H9 (cell line): ENCODE results near the gene TARBP1. TPM values are rescaled to one million over a fixed set of nuclear protein-coding genes. Genes with fewer than 3 reads are reported as not detected.

Experiments used
- DNase-seq: peaks from one replicate; pipeline ENCODE4 v3.0.0-alpha.2; 2017
- H2AFZ ChIP-seq: one replicate; pipeline ENCODE4 v1.6.1; 2013; ENCODE audit warnings: mild to moderate bottlenecking, low read length, control low read depth, moderate library complexity
- H2AK5ac ChIP-seq: 2 replicates; pipeline ENCODE4 v1.6.1; 2013; ENCODE audit warnings: low read length, control low read depth, mixed read lengths; ENCODE audit not compliant: insufficient read length
- H2BK120ac ChIP-seq: one replicate; pipeline ENCODE4 v1.6.1; 2013; ENCODE audit warnings: low read depth, mild to moderate bottlenecking, low read length, control low read depth, inconsistent platforms; ENCODE audit not compliant: poor library complexity, severe bottlenecking
- H2BK12ac ChIP-seq: 2 replicates; pipeline ENCODE4 v1.6.1; 2013; ENCODE audit warnings: low read length, control low read depth, mixed read lengths, low read depth; ENCODE audit not compliant: insufficient read length
- H2BK15ac ChIP-seq: 2 replicates; pipeline ENCODE4 v1.6.1; 2013; ENCODE audit warnings: low read depth, low read length, control low read depth
- H2BK20ac ChIP-seq: one replicate; pipeline ENCODE4 v1.6.1; 2013; ENCODE audit warnings: low read depth, mild to moderate bottlenecking, low read length, control low read depth, inconsistent platforms; ENCODE audit not compliant: poor library complexity, severe bottlenecking
- H2BK5ac ChIP-seq: 2 replicates; pipeline ENCODE4 v1.6.1; 2013; ENCODE audit warnings: low read length, control low read depth, mixed read lengths; ENCODE audit not compliant: insufficient read length
- H3K14ac ChIP-seq: 2 replicates; pipeline ENCODE4 v1.6.1; 2013; ENCODE audit warnings: low read length, control low read depth; ENCODE audit not compliant: insufficient read depth
- H3K18ac ChIP-seq: 2 replicates; pipeline ENCODE4 v1.6.1; 2013; ENCODE audit warnings: low read depth, mild to moderate bottlenecking, mixed read lengths, low read length, control low read depth; ENCODE audit not compliant: insufficient read length
- H3K23ac ChIP-seq: 2 replicates; pipeline ENCODE4 v1.6.1; 2013; ENCODE audit warnings: low read length, control low read depth, mixed read lengths, low read depth; ENCODE audit not compliant: insufficient read length
- H3K23me2 ChIP-seq: 2 replicates; pipeline ENCODE4 v1.6.1; 2013; ENCODE audit warnings: low read depth, mild to moderate bottlenecking, mixed read lengths, low read length, control low read depth; ENCODE audit not compliant: insufficient read length, poor library complexity, severe bottlenecking
- H3K27ac ChIP-seq: 2 replicates; pipeline ENCODE4 v1.5.1; 2013; ENCODE audit warnings: low read length, control low read depth, mixed read lengths, low read depth; ENCODE audit not compliant: insufficient read length
- H3K27me3 ChIP-seq: 2 replicates; pipeline ENCODE4 v1.6.1; 2013; ENCODE audit warnings: low read length, control low read depth, inconsistent platforms; ENCODE audit not compliant: insufficient read depth
- H3K4ac ChIP-seq: 2 replicates; pipeline ENCODE4 v1.6.1; 2013; ENCODE audit warnings: low read depth, mild to moderate bottlenecking, control low read depth, inconsistent platforms, low read length, moderate library complexity
- H3K4me1 ChIP-seq: 2 replicates; pipeline ENCODE4 v1.6.1; 2013; ENCODE audit warnings: low read length, control low read depth, inconsistent platforms; ENCODE audit not compliant: insufficient read depth
- H3K4me2 ChIP-seq: 2 replicates; pipeline ENCODE4 v1.6.1; 2013; ENCODE audit warnings: low read length, control low read depth, mixed read lengths; ENCODE audit not compliant: insufficient read length, insufficient read depth
- H3K56ac ChIP-seq: 2 replicates; pipeline ENCODE4 v1.6.1; 2013; ENCODE audit warnings: low read depth, mild to moderate bottlenecking, mixed read lengths, low read length, control low read depth; ENCODE audit not compliant: insufficient read length
- H3K79me1 ChIP-seq: 2 replicates; pipeline ENCODE4 v1.6.1; 2013; ENCODE audit warnings: low read depth, mild to moderate bottlenecking, moderate library complexity, low read length, control low read depth, inconsistent platforms; ENCODE audit not compliant: insufficient read depth, poor library complexity, severe bottlenecking
- H3K79me2 ChIP-seq: 2 replicates; pipeline ENCODE4 v1.6.1; 2013; ENCODE audit warnings: low read length, control low read depth, inconsistent platforms; ENCODE audit not compliant: insufficient read depth
- H3K9ac ChIP-seq: 2 replicates; pipeline ENCODE4 v1.6.1; 2013; ENCODE audit warnings: low read length, control low read depth, mixed read lengths; ENCODE audit not compliant: insufficient read length; ENCODE audit errors: extremely low read depth
- H3K9me3 ChIP-seq: one replicate; pipeline ENCODE4 v1.6.1; 2013; ENCODE audit warnings: low read depth, low read length, inconsistent platforms; ENCODE audit not compliant: control insufficient read depth
- H3T11ph ChIP-seq: one replicate; pipeline ENCODE4 v1.6.1; 2013; ENCODE audit warnings: mild to moderate bottlenecking, low read length, control low read depth, inconsistent platforms
- H4K20me1 ChIP-seq: one replicate; pipeline ENCODE4 v1.6.1; 2013; ENCODE audit not compliant: control insufficient read depth, insufficient read length, insufficient read depth
- H4K5ac ChIP-seq: 2 replicates; pipeline ENCODE4 v1.6.1; 2013; ENCODE audit warnings: low read depth, mild to moderate bottlenecking, mixed read lengths, low read length, control low read depth; ENCODE audit not compliant: insufficient read length
- H4K8ac ChIP-seq: replicated peaks from 2 replicates; pipeline ENCODE4 v1.6.1; 2013; ENCODE audit warnings: low read length, control low read depth, mixed read lengths, low read depth; ENCODE audit not compliant: insufficient read length
- H4K91ac ChIP-seq: 2 replicates; pipeline ENCODE4 v1.6.1; 2013; ENCODE audit warnings: low read depth, mild to moderate bottlenecking, moderate library complexity, mixed read lengths, low read length, control low read depth; ENCODE audit not compliant: insufficient read length
- H3K27ac Mint-ChIP-seq, 3 experiments: 2 replicates in 2 of 3; 3 replicates in 1 of 3; pipeline ENCODE4 v1.8.0; 2020 to 2021; ENCODE audit warnings: mixed read lengths in 3 of 3, mild to moderate bottlenecking in 1 of 3, moderate library complexity in 1 of 3
- H3K27me3 Mint-ChIP-seq: 2 replicates; pipeline ENCODE4 v1.8.0; 2021; ENCODE audit warnings: low read depth, mild to moderate bottlenecking, moderate library complexity, mixed read lengths
- H3K36me3 Mint-ChIP-seq, 3 experiments: 2 replicates in 2 of 3; 3 replicates in 1 of 3; pipeline ENCODE4 v1.8.0; 2020 to 2021; ENCODE audit warnings: low read depth in 3 of 3, mixed read lengths in 3 of 3; ENCODE audit not compliant: insufficient read depth in 1 of 3
- H3K4me1 Mint-ChIP-seq, 2 experiments: 2 replicates each; pipeline ENCODE4 v1.8.0; 2020; ENCODE audit warnings: mixed read lengths in 2 of 2
- H3K4me3 Mint-ChIP-seq, 2 experiments: 2 replicates in 1 of 2; 3 replicates in 1 of 2; pipeline ENCODE4 v1.8.0; 2020 to 2021; ENCODE audit warnings: mild to moderate bottlenecking in 2 of 2, mixed read lengths in 2 of 2, moderate library complexity in 1 of 2
- H3K9me3 Mint-ChIP-seq, 2 experiments: 2 replicates in 1 of 2; 3 replicates in 1 of 2; pipeline ENCODE4 v1.8.0; 2020; ENCODE audit warnings: mild to moderate bottlenecking in 2 of 2, mixed read lengths in 2 of 2, moderate library complexity in 1 of 2
- CTCF ChIP-seq: fragments of 200-600 bp; sonication (generic); conservative IDR thresholded peaks from 3 replicates; pipeline ENCODE4 v1.8.0; 2021; ENCODE audit warnings: antibody characterized with exemption, mild to moderate bottlenecking
- WGBS: extraction: QIAGEN DNeasy Blood & Tissue Kit; methylation state at CpG from one replicate; pipeline ENCODE4 v1.1.7; 2013; ENCODE audit warnings: missing lambda C conversion rate, low lambda C conversion rate, mixed read lengths; ENCODE audit not compliant: insufficient read length; ENCODE audit errors: extremely low coverage; 5-methylcytosine and 5-hydroxymethylcytosine counted together
- total RNA-seq: library from RNA; stranded (reverse); gene quantifications from 2 replicates; pipeline ENCODE4 v1.2.1, GENCODE V29; 2021

Gene TARBP1
- total RNA-seq, 1 experiment from 2014 or later, result 20.2 TPM

- H2BK20ac ChIP-seq, result no peak overlapping the region
- no peak overlapping the region for H3K18ac ChIP-seq
- no peaks in the 10 kb centered on the region for H3K4me1 ChIP-seq
- no peak overlapping the region for H3K9ac ChIP-seq
- no peak overlapping the region for H3K14ac ChIP-seq
- H2BK5ac ChIP-seq, result no peak overlapping the region
- H4K8ac ChIP-seq, result no peak overlapping the region
- no peak overlapping the region for H2AFZ ChIP-seq
- Mint-ChIP-seq H3K27ac (peak overlapping the region in 1 of 3 experiments; percentile 30; a peak in 3 of 7 replicates), H3K36me3 (peaks cover 6 to 29% (median 28%) of the 10 kb centered on the region in 3 experiments), H3K27me3 (no peaks in the 10 kb centered on the region), H3K9me3 (peaks cover 3 to 4% of the 10 kb centered on the region in 2 experiments; a peak in 3 of 5 replicates), H3K4me1 (no peaks in the 10 kb centered on the region), H3K4me3 (no peak overlapping the region)
- no peak overlapping the region for H2BK120ac ChIP-seq
- no peak overlapping the region for H3K56ac ChIP-seq
- no peak for TF ChIP-seq CTCF
- no peak for DNase-seq
- H4K91ac ChIP-seq, result no peak overlapping the region
- H3K4me2 ChIP-seq, result no peak overlapping the region
- H3K27me3 ChIP-seq, result no peaks in the 10 kb centered on the region
- no peak overlapping the region for H3T11ph ChIP-seq
- H2AK5ac ChIP-seq, result no peak overlapping the region
- no peak overlapping the region for H2BK15ac ChIP-seq
- H3K23ac ChIP-seq, result no peak overlapping the region
- no peak overlapping the region for H3K27ac ChIP-seq
- H4K5ac ChIP-seq, result no peak overlapping the region
- H2BK12ac ChIP-seq, result no peak overlapping the region
- no peaks in the 10 kb centered on the region for H3K23me2 ChIP-seq
- H3K79me2 ChIP-seq, result 0 out of 2 replicates have a peak, but pooled peaks cover 2% of the 10 kb centered on the region
- no peaks in the 10 kb centered on the region for H3K79me1 ChIP-seq
- no peaks in the 10 kb centered on the region for H4K20me1 ChIP-seq
- no peak overlapping the region for H3K4ac ChIP-seq
- no peaks in the 10 kb centered on the region for H3K9me3 ChIP-seq
- WGBS, result no CpG with 5 or more reads among the region's 8 CpGs
These were observed 82.9 kb downstream of the TARBP1 start for GRCh38 chr1:234396092-234396491.
